HepG2 (cell line): ENCODE results near the gene CLIC3. TPM values are rescaled to one million over a fixed set of nuclear protein-coding genes. Genes with fewer than 3 reads are reported as not detected.
A peak's percentile ranks its signal among the peaks of the same experiment; 100 is the strongest.

ENCODE experiments used
- ATF7-NPFF ChIP-seq: sonication (generic); formaldehyde crosslinking; IDR thresholded peaks from 2 replicates; pipeline ENCODE4 v1.8.1; 2023; ENCODE audit warnings: mild to moderate bottlenecking, low read depth, missing genetic modification reagents, moderate library complexity
- CREB1 ChIP-seq, 2 experiments: fragments of 450-650 bp in 1 of 2; IDR thresholded peaks; 2 replicates each; pipeline ENCODE4 v1.6.1; 2016 to 2017; ENCODE audit warnings: control low read depth in 1 of 2, mild to moderate bottlenecking in 1 of 2, missing compliant biosample characterization in 1 of 2, missing genetic modification characterization in 1 of 2
- ONECUT2 ChIP-seq: sonication (generic); formaldehyde crosslinking; IDR thresholded peaks from 2 replicates; pipeline ENCODE4 v1.4.0; 2020; ENCODE audit warnings: missing genetic modification reagents
- RXRA ChIP-seq: sonication (generic); formaldehyde crosslinking; IDR thresholded peaks from 2 replicates; pipeline ENCODE4 v1.5.1; 2020; ENCODE audit warnings: missing genetic modification reagents
- YEATS2 ChIP-seq: sonication (generic); formaldehyde crosslinking; IDR thresholded peaks from 2 replicates; pipeline ENCODE4 v1.4.0; 2020; ENCODE audit warnings: missing genetic modification reagents, borderline replicate concordance
- ZNF737 ChIP-seq: sonication (generic); formaldehyde crosslinking; IDR thresholded peaks from 2 replicates; pipeline ENCODE4 v1.5.0; 2020; ENCODE audit warnings: missing genetic modification reagents, mild to moderate bottlenecking, borderline replicate concordance
- polyA plus RNA-seq, 8 experiments: library from polyadenylated mRNA; depleted of rRNA in 3 of 8; stranded (reverse) in 7 of 8; unstranded in 1 of 8; fragments of >200 nt; fragmentation: Illumina TruSeq in 4 of 8; extraction: Trizol in 4 of 8; gene quantifications; 2 replicates each; pipeline versions ENCODE4 v1.2.1 to v1.2.3, GENCODE V29; 2011 to 2016; ENCODE audit warnings: low read depth in 4 of 8, missing spikeins in 1 of 8, mixed read lengths in 1 of 8; ENCODE audit not compliant: insufficient read depth in 1 of 8
- total RNA-seq, 5 experiments: library from RNA; depleted of rRNA; stranded (reverse); fragments of >200 nt; fragmentation: Illumina TruSeq; extraction: Trizol; gene quantifications; 2 replicates each; pipeline ENCODE4 v1.2.3, GENCODE V29; 2016; ENCODE audit warnings: low read depth in 1 of 5
- TF ChIP-seq, protein P1 (sequence below): sonication (generic); formaldehyde crosslinking; IDR thresholded peaks from 2 replicates; pipeline ENCODE4 v1.4.0; 2020; ENCODE audit warnings: mild to moderate bottlenecking, missing genetic modification reagents
- TF ChIP-seq, protein P2 (sequence below): sonication (generic); formaldehyde crosslinking; IDR thresholded peaks from 2 replicates; pipeline ENCODE4 v1.5.0; 2020; ENCODE audit warnings: mild to moderate bottlenecking, missing genetic modification reagents, borderline replicate concordance
- TF ChIP-seq, protein P3 (sequence below): sonication (generic); formaldehyde crosslinking; IDR thresholded peaks from 2 replicates; pipeline ENCODE4 v1.5.1; 2020; ENCODE audit warnings: mild to moderate bottlenecking, missing genetic modification reagents, borderline replicate concordance

CLIC3 gene
- total and polyA plus RNA-seq, 2 of the 13 experiments (the other 11 are each of a cell fraction or from before 2014, with no cell fraction given): 0.51 to 1.5 TPM

DNA sequence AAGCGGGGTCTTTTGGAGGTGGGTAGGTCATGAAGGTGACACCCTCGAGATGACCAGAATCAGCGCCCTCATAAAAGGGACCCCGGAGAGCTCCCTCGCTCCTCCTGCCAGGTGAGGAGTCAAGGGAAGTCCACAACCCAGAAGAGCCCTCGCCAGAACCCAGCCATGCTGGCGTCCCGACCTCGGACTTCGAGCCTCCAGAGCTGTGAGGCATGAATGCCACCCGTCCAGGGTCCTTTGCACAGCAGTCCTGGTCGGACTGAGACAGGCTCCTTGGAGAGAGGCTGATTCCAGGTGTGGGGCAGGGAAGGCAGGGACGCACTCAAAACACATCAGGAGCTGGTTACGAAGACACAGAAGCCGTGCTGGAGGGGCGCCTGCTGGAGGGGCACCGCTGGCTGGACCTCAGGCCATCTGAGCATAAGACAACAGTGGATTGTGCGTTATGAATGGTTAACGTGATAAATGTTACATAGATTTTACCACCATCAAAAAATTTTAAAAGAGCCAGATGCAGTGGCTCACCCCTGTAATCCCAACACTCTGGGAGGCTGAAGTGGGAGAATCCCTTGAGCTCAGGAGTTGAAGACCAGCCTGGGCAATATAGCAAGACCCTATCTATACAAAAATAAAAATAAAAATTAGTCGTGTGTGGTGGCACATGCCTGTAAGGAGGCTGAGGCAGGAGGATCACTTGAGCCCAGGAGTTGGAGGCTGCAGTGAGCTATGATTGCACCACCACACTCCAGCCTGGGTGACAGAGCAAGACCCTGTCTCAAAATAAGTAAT lies 5.7 kb upstream of the CLIC3 start (continued):
- TF ChIP-seq, protein P1, sequence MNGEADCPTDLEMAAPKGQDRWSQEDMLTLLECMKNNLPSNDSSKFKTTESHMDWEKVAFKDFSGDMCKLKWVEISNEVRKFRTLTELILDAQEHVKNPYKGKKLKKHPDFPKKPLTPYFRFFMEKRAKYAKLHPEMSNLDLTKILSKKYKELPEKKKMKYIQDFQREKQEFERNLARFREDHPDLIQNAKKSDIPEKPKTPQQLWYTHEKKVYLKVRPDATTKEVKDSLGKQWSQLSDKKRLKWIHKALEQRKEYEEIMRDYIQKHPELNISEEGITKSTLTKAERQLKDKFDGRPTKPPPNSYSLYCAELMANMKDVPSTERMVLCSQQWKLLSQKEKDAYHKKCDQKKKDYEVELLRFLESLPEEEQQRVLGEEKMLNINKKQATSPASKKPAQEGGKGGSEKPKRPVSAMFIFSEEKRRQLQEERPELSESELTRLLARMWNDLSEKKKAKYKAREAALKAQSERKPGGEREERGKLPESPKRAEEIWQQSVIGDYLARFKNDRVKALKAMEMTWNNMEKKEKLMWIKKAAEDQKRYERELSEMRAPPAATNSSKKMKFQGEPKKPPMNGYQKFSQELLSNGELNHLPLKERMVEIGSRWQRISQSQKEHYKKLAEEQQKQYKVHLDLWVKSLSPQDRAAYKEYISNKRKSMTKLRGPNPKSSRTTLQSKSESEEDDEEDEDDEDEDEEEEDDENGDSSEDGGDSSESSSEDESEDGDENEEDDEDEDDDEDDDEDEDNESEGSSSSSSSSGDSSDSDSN (CRISPR knock-in tag): no peak; the same call in 1 of the 2 replicates
- TF ChIP-seq, protein P2, sequence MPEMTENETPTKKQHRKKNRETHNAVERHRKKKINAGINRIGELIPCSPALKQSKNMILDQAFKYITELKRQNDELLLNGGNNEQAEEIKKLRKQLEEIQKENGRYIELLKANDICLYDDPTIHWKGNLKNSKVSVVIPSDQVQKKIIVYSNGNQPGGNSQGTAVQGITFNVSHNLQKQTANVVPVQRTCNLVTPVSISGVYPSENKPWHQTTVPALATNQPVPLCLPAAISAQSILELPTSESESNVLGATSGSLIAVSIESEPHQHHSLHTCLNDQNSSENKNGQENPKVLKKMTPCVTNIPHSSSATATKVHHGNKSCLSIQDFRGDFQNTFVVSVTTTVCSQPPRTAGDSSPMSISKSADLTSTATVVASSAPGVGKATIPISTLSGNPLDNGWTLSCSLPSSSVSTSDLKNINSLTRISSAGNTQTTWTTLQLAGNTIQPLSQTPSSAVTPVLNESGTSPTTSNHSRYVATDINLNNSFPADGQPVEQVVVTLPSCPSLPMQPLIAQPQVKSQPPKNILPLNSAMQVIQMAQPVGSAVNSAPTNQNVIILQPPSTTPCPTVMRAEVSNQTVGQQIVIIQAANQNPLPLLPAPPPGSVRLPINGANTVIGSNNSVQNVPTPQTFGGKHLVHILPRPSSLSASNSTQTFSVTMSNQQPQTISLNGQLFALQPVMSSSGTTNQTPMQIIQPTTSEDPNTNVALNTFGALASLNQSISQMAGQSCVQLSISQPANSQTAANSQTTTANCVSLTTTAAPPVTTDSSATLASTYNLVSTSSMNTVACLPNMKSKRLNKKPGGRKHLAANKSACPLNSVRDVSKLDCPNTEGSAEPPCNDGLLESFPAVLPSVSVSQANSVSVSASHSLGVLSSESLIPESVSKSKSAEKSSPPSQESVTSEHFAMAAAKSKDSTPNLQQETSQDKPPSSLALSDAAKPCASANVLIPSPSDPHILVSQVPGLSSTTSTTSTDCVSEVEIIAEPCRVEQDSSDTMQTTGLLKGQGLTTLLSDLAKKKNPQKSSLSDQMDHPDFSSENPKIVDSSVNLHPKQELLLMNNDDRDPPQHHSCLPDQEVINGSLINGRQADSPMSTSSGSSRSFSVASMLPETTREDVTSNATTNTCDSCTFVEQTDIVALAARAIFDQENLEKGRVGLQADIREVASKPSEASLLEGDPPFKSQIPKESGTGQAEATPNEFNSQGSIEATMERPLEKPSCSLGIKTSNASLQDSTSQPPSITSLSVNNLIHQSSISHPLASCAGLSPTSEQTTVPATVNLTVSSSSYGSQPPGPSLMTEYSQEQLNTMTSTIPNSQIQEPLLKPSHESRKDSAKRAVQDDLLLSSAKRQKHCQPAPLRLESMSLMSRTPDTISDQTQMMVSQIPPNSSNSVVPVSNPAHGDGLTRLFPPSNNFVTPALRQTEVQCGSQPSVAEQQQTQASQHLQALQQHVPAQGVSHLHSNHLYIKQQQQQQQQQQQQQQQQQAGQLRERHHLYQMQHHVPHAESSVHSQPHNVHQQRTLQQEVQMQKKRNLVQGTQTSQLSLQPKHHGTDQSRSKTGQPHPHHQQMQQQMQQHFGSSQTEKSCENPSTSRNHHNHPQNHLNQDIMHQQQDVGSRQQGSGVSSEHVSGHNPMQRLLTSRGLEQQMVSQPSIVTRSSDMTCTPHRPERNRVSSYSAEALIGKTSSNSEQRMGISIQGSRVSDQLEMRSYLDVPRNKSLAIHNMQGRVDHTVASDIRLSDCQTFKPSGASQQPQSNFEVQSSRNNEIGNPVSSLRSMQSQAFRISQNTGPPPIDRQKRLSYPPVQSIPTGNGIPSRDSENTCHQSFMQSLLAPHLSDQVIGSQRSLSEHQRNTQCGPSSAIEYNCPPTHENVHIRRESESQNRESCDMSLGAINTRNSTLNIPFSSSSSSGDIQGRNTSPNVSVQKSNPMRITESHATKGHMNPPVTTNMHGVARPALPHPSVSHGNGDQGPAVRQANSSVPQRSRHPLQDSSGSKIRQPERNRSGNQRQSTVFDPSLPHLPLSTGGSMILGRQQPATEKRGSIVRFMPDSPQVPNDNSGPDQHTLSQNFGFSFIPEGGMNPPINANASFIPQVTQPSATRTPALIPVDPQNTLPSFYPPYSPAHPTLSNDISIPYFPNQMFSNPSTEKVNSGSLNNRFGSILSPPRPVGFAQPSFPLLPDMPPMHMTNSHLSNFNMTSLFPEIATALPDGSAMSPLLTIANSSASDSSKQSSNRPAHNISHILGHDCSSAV: no peak
- no peak for TF ChIP-seq ZNF737 (CRISPR knock-in tag)
- no peak for TF ChIP-seq RXRA (CRISPR knock-in tag)
- no peak for TF ChIP-seq CREB1 (IDR thresholded peaks at IDR 0.05)
- no peak for TF ChIP-seq CREB1 (CRISPR knock-in tag; IDR thresholded peaks at IDR 0.05)
- TF ChIP-seq, protein P3, sequence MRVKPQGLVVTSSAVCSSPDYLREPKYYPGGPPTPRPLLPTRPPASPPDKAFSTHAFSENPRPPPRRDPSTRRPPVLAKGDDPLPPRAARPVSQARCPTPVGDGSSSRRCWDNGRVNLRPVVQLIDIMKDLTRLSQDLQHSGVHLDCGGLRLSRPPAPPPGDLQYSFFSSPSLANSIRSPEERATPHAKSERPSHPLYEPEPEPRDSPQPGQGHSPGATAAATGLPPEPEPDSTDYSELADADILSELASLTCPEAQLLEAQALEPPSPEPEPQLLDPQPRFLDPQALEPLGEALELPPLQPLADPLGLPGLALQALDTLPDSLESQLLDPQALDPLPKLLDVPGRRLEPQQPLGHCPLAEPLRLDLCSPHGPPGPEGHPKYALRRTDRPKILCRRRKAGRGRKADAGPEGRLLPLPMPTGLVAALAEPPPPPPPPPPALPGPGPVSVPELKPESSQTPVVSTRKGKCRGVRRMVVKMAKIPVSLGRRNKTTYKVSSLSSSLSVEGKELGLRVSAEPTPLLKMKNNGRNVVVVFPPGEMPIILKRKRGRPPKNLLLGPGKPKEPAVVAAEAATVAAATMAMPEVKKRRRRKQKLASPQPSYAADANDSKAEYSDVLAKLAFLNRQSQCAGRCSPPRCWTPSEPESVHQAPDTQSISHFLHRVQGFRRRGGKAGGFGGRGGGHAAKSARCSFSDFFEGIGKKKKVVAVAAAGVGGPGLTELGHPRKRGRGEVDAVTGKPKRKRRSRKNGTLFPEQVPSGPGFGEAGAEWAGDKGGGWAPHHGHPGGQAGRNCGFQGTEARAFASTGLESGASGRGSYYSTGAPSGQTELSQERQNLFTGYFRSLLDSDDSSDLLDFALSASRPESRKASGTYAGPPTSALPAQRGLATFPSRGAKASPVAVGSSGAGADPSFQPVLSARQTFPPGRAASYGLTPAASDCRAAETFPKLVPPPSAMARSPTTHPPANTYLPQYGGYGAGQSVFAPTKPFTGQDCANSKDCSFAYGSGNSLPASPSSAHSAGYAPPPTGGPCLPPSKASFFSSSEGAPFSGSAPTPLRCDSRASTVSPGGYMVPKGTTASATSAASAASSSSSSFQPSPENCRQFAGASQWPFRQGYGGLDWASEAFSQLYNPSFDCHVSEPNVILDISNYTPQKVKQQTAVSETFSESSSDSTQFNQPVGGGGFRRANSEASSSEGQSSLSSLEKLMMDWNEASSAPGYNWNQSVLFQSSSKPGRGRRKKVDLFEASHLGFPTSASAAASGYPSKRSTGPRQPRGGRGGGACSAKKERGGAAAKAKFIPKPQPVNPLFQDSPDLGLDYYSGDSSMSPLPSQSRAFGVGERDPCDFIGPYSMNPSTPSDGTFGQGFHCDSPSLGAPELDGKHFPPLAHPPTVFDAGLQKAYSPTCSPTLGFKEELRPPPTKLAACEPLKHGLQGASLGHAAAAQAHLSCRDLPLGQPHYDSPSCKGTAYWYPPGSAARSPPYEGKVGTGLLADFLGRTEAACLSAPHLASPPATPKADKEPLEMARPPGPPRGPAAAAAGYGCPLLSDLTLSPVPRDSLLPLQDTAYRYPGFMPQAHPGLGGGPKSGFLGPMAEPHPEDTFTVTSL (CRISPR knock-in tag): no peak
- peak; percentile 25; the same call in 1 of the 2 replicates for TF ChIP-seq YEATS2 (CRISPR knock-in tag)
- no peak for TF ChIP-seq ONECUT2 (CRISPR knock-in tag)
- TF ChIP-seq ATF7-NPFF (CRISPR knock-in tag): 0 out of 2 replicates have a peak, but pooled peaks have one; percentile 19
